D721Med (cell line): ENCODE measurements around the gene GDPD4.

Experiments
- DNase-seq: peaks from one replicate; pipeline ENCODE4 v3.0.0; 2011; ENCODE audit warnings: low spot score; ENCODE audit not compliant: insufficient read length
- FAIRE-seq: peaks from 2 replicates; lab custom pipeline; 2011; peaks lifted over from hg19 to GRCh38; lab: Jason Lieb, UNC
- CTCF ChIP-seq: IDR thresholded peaks from 2 replicates; pipeline ENCODE4 v1.5.1; 2012; ENCODE audit warnings: mild to moderate bottlenecking, control low read depth; ENCODE audit not compliant: insufficient read depth; ENCODE audit errors: missing control alignments

Gene GDPD4

GRCh38 chr11:77299528-77299993 is 1.9 kb downstream of the GDPD4 start:
- no peak for DNase-seq
- no peak for FAIRE-seq
- TF ChIP-seq CTCF, result no peak

GRCh38 chr11:77294040-77294439 is 7.4 kb downstream of the GDPD4 start:
- no peak for DNase-seq
- no peak for TF ChIP-seq CTCF
- FAIRE-seq, result no peak

GRCh38 chr11:77289737-77290136 is 11.7 kb downstream of the GDPD4 start:
- no peak for TF ChIP-seq CTCF
- DNase-seq (no peak), FAIRE-seq (no peak)

GRCh38 chr11:77287615-77288273 is 13.7 kb downstream of the GDPD4 start:
- FAIRE-seq, result no peak
- TF ChIP-seq CTCF, result no peak
- DNase-seq, result no peak

- no peak for FAIRE-seq
- TF ChIP-seq CTCF, result no peak
These were observed 14.3 kb downstream of the GDPD4 start for GRCh38 chr11:77287136-77287535.

GRCh38 chr11:77284476-77285468 is 16.7 kb downstream of the GDPD4 start:
- no peak for FAIRE-seq
- TF ChIP-seq CTCF, result no peak
- DNase-seq, result no peak

More at GRCh38 chr11:77287136-77287535, 14.3 kb downstream of the GDPD4 start:
- no peak for DNase-seq
